Ishikawa (cell line): ENCODE data around the gene CHST15.

Experiments
- CEBPB ChIP-seq: IDR thresholded peaks from 2 replicates; pipeline ENCODE4 v1.6.1; 2012
- CREB1 ChIP-seq: IDR thresholded peaks from 2 replicates; pipeline ENCODE4 v1.6.1; 2012; ENCODE audit warnings: low read depth
- EGR1 ChIP-seq: IDR thresholded peaks from 2 replicates; pipeline ENCODE4 v1.6.1; 2012
- EP300 ChIP-seq: IDR thresholded peaks from 2 replicates; pipeline ENCODE4 v1.6.1; 2012; ENCODE audit warnings: borderline replicate concordance
- FOXM1 ChIP-seq: IDR thresholded peaks from 2 replicates; pipeline ENCODE4 v1.6.1; 2012; ENCODE audit warnings: low read depth, borderline replicate concordance
- MAX ChIP-seq: IDR thresholded peaks from 2 replicates; pipeline ENCODE4 v1.6.1; 2012
- NFIC ChIP-seq: IDR thresholded peaks from 2 replicates; pipeline ENCODE4 v1.6.1; 2012
- RAD21 ChIP-seq: IDR thresholded peaks from 2 replicates; pipeline ENCODE4 v1.6.1; 2012; ENCODE audit warnings: low read depth
- REST ChIP-seq: IDR thresholded peaks from 2 replicates; pipeline ENCODE4 v1.6.1; 2012; ENCODE audit warnings: low read depth, mild to moderate bottlenecking
- TAF1 ChIP-seq: IDR thresholded peaks from 2 replicates; pipeline ENCODE4 v1.6.1; 2012; ENCODE audit warnings: low read depth, mild to moderate bottlenecking
- TCF12 ChIP-seq: IDR thresholded peaks from 2 replicates; pipeline ENCODE4 v1.6.1; 2012; ENCODE audit warnings: low read depth
- TEAD4 ChIP-seq: IDR thresholded peaks from 2 replicates; pipeline ENCODE4 v1.6.1; 2012
- USF1 ChIP-seq: IDR thresholded peaks from 2 replicates; pipeline ENCODE4 v1.6.1; 2012
- YY1 ChIP-seq: IDR thresholded peaks from 2 replicates; pipeline ENCODE4 v1.6.1; 2012; ENCODE audit warnings: low read depth
- ZBTB7A ChIP-seq: IDR thresholded peaks from 2 replicates; pipeline ENCODE4 v1.6.1; 2012; ENCODE audit warnings: low read depth

CHST15 gene

DNA sequence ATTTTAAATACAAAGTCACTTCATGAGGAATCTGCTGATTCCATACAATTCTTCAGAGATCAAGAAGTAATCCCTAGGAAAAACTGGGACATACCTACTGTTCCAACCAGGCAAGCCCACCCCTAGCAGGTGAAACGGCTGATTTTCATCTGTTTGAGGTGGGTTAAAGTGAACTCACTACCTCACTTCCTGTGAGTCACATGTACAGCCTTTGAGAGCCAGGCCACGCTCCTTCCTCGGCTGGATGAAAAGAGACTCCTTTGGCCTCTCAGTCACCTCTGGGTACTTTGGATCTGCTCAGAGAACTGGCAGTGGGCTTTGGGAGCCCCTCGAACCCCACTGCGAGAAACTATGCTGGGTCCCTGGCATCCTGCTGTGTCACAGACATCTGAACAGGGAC is 68.2 kb downstream of the CHST15 start:
- TF ChIP-seq CREB1 (no peak), TEAD4 (no peak), USF1 (no peak), MAX (no peak), YY1 (no peak)

- no peak for TF ChIP-seq CREB1
- TF ChIP-seq TEAD4 = no peak
- no peak for TF ChIP-seq EGR1
- TF ChIP-seq CEBPB = no peak
- no peak for TF ChIP-seq USF1
- TF ChIP-seq REST = no peak
- no peak for TF ChIP-seq TAF1
- no peak for TF ChIP-seq ZBTB7A
- TF ChIP-seq FOXM1 = no peak
- no peak for TF ChIP-seq YY1
- no peak for TF ChIP-seq RAD21
- TF ChIP-seq NFIC = no peak
- no peak for TF ChIP-seq TCF12
- no peak for TF ChIP-seq MAX
These were observed 71.3 kb downstream of the CHST15 start for GRCh38 chr10:124022066-124022465.

DNA sequence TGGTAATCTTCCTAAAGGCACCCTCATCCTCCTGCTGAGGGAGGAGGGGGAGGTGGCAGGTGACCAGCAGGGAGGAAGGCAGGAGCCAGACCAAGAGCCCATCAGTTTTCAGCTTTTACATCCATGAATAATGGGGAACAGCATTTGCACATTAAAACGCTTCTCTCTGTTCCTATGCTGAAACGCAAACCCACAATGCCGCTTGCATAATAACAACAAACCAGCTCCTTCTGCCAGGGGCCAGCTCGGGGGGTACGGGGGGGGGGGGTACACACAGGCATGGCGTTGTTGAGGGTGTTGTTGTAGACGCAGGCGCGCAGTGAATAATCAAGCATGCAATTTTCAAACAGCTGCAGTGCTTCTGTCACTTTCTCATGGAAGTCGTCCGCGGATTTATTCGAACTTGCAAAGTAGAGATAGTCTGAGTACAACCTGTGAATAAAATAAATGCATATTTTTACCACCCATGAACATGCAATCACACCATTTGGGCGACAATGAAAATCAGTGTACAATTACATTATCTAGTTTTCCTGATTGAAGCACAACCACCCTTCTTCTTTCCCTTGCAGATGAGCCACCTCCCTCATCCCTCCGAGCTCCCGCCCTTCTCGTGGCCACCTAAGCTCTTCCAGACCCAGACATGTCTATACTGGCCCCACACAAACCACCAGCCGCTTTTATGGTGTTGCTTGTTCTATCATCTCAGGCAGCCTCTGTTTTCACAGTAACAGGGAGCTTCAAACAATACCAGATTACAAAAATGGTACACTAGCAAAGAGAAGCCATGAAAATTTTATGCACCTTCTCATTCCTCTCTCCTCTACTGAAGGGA is 72.2 kb downstream of the CHST15 start:
- TF ChIP-seq NFIC (no peak), YY1 (no peak)

DNA sequence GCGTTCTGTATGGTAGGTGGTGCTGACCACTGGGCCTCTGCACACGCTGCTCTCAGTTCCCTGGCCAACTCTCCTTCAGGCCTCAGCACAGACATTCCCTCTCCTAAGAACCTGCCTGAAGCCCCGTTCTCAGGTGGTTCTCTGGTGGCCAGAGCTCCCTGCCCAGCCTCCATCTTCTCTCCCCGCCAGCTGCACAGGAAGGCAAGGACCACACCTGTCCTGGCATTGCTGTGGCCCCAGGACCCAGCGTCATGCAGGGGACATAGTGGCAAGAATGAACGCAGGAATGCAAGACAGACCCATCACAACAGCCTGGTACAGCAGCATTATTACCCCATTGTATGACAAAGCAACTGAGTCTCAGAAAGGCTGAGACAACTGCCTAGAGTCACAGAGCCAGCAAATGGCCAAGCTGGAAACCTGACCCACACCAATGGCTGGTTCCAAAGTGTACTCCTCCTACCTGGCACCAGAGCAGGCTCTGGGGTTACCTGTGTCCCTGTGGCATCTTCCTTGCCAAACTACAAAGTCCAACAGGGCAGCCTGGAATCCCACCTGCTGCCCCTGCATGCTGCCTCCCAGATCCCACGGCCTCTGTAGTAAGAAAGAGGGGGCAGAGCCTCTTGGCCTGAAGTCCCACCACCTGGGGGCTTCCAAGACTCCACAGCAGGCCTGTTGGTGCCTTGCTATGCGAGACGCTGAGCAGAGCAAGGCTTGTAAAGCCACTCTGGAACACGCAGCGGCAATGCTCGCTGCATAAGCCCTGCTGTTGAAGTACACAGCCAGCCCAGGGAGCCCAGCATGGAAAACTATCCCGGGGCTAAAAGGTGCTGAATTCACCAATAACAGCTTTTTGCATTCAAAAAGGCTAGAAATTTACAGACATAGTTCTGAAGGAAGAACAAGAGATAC is 73.3 kb downstream of the CHST15 start:
- TF ChIP-seq USF1 = no peak
- TF ChIP-seq TEAD4 = no peak

- no peak for TF ChIP-seq ZBTB7A
- TF ChIP-seq EP300 = no peak
- no peak for TF ChIP-seq RAD21
- no peak for TF ChIP-seq EGR1
- no peak for TF ChIP-seq MAX
- TF ChIP-seq TCF12 = no peak
- no peak for TF ChIP-seq CREB1
- TF ChIP-seq USF1 = no peak
- TF ChIP-seq CEBPB = no peak
- TF ChIP-seq NFIC = no peak
- TF ChIP-seq TEAD4 = no peak
- no peak for TF ChIP-seq REST
- no peak for TF ChIP-seq YY1
- no peak for TF ChIP-seq TAF1
These were observed 74.4 kb downstream of the CHST15 start for GRCh38 chr10:124018886-124019525.
